ENCODE results near the gene PTPRN2.

The PTPRN2 gene

DNA sequence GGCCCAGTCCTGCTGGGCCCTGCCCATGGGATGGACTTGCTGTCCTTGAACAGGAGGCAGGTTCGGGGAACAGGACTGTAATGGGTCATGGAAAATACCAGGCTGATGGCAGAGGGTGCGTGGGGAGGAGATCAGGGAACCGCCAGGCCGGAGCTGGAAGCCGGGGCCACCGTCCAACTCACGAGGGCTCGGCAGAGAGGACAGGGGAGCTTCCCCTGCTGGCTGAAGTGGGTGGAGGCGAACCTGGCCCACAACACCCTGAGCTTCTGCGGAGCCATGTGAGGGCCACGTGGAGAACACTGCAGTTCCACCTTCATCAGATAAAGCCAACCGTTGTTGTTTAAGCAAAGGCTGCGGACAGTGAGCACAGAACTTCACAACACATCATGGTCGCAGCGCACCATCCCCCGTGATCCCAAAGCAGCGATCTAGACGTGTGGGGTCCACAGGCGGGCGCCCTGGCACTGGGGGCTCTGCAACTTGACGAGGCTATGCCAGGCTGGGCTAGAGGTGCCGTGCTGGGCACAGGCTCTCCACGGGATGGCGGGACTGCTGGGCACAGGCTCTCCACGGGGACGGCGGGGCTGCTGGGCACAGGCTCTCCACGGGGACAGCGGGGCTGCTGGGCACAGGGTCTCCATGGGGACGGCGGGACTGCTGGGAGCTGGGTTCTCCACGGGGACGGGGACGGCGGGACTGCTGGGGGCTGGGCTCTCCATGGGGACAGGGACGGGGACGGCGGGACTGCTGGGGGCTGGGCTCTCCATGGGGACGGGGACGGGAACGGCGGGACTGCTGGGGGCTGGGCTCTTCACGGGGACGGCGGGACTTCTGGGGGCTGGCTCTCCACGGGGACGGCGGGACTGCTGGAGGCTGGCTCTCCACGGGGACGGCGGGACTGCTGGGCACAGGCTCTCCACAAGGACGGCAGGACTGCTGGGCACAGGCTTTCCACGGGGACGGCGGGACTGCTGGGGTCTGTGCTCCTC lies 777.5 kb downstream of the PTPRN2 start:
- no peak for DNase-seq (ENCODE audit: low spot score)

GRCh38 chr7:157809154-157809862 lies 778.3 kb downstream of the PTPRN2 start:
- no peak for DNase-seq (ENCODE audit: low spot score)

DNA sequence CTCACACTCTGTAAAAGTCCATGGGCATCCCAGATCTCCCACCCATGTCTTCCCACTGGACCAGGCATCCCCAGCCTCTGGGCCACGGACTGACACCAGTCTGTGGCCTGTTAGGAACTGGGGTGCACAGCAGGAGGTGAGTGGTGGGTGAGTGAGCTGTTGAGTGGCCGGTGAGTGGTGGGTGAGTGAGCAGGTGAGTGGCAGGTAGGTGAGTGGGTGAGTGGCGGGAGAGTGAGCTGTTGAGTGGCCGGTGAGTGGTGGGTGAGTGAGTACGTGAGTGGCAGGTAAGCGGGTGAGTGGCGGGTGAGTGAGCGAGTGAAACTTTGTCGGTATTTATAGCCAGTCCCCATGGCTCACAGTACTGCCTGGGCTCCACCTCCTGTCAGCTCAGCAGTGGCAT lies 779.6 kb downstream of the PTPRN2 start:
- DNase-seq (ENCODE audit: low spot score), result no peak

- DNase-seq (ENCODE audit: low spot score), result no peak
Observed at GRCh38 chr7:157807510-157807909, 780.1 kb downstream of the PTPRN2 start.

GRCh38 chr7:157806711-157807110 lies 780.9 kb downstream of the PTPRN2 start:
- no peak for DNase-seq (ENCODE audit: low spot score)

- no peak for DNase-seq (ENCODE audit: low spot score)
Observed at GRCh38 chr7:157805713-157806112, 781.9 kb downstream of the PTPRN2 start.

DNA sequence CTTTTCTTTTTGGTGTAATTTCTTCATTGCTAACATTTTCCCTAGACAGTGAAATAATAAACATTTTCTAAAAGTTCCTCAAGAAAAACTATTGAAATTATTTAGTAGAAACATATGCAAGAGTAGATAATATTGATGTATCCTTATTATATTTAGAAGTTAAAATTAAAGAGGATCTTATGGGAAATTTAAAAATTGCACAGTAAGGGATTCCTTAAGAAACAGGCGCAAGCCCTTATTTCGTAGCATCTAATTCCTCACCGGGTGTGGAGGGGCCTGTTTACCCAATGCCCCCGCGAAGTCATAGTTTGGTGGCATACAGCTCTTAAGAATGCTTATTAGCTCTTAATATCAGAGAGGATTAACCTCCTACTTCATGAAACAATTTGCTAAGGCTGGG lies 783.7 kb downstream of the PTPRN2 start:
- DNase-seq (ENCODE audit: low spot score), result no peak

DNA sequence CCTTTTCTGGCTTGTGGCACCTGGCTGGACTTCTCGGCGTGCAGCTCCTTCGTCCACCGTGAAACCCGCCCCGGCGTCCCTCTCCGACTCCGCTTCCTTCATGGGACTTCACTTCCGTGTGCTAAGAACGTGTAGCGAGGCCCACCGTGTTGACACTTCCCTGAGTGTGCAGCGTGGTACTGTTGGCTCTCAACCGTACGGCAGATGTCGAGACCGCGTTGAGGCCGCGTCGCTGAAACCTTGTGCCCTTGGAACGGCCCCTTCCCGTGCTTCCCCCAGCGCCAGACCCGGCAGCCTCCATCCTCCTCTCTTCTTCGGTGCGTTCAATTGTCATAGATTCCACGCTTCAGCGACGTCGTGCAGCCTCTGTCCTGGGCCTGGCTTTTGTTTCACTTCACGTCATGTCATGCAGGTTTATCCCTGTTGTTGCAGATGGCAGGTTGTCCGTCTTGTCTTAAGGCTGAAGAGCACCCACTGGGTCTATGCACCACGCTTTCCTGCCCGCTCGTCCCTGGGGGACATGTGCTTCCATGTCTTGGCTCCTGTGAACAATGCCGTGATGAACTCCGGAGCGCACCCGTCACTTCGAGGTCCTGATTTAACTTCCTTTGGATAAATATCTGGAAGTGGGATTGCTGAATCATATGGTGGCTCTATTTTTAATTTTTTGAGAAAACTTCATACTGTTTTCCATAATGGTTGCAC lies 785.5 kb downstream of the PTPRN2 start:
- DNase-seq (ENCODE audit: low spot score), result no peak

GRCh38 chr7:157801113-157801512 lies 786.5 kb downstream of the PTPRN2 start:
- no peak for DNase-seq (ENCODE audit: low spot score)

- DNase-seq (ENCODE audit: low spot score), result no peak
Observed at GRCh38 chr7:157800281-157800680, 787.3 kb downstream of the PTPRN2 start.

DNA sequence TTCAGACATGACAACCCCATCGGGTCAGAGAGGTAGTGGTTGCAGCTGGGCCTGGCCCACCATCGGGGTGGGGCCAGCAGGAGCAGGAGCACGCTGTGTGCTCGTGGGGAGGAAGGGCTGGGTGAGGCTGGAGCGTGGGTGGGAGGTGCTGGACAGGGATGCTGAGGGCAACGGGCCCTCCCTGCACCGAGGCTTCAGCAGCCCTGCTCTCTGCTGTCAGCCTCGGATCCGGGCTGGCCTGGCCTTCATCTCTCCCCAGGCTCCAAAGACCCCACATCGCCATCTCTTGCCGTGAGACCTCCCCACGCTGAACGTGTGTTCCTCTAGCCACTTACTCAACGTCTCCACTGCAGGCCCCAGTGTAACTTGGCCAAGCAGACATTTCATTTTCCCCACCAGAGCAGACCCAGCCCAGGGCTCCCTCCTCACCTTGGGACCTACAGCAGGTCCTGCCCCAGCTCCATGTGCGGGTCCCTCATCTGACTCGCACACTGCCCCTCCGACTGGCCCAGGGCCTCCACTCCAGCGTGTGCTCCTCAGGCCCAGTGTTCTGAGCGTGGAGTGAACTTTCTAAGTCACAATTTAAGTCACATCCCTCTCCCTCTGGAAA lies 788.4 kb downstream of the PTPRN2 start:
- no peak for DNase-seq (ENCODE audit: low spot score)

- no peak for DNase-seq (ENCODE audit: low spot score)
Observed at GRCh38 chr7:157797361-157797760, 790.3 kb downstream of the PTPRN2 start.

GRCh38 chr7:157796846-157797245 lies 790.8 kb downstream of the PTPRN2 start:
- no peak for DNase-seq (ENCODE audit: low spot score)

DNA sequence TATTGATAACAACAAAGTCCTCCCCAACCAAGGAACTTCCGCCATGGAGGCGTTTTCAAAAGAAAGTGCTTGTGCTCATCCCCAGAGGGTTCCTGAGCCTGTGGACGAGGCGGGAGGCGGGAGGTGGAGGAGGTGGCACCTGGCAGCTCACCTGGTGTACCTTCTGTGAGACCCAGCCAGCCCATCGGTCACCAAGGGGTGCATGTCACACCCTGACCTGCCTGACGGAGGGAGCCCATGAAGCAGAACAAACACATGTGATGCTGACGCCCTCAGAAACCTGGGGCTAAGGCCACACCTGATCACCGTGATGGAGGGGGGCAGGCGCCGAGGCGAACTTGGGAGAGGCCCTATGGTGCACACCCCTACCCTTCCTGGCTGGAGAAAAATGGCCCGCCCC lies 792.0 kb downstream of the PTPRN2 start:
- DNase-seq (ENCODE audit: low spot score), result no peak

- DNase-seq (ENCODE audit: low spot score), result no peak
Observed at GRCh38 chr7:157795199-157795598, 792.4 kb downstream of the PTPRN2 start.

DNA sequence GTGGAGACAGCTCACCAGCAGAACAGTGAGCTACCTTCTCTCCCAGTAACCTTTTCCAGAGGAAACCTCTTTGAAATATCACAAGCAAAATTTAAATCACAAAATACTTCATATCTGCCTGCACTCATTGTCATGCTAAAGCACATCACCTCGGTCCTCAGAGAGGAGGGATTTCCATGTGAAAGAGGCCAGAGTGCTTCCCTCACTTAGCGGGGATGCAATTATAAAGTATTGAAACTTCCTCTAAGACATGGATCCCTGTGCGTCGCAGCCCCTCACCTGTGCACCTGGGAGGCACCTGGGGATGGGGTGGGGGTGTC lies 792.9 kb downstream of the PTPRN2 start:
- DNase-seq (ENCODE audit: low spot score), result no peak

DNA sequence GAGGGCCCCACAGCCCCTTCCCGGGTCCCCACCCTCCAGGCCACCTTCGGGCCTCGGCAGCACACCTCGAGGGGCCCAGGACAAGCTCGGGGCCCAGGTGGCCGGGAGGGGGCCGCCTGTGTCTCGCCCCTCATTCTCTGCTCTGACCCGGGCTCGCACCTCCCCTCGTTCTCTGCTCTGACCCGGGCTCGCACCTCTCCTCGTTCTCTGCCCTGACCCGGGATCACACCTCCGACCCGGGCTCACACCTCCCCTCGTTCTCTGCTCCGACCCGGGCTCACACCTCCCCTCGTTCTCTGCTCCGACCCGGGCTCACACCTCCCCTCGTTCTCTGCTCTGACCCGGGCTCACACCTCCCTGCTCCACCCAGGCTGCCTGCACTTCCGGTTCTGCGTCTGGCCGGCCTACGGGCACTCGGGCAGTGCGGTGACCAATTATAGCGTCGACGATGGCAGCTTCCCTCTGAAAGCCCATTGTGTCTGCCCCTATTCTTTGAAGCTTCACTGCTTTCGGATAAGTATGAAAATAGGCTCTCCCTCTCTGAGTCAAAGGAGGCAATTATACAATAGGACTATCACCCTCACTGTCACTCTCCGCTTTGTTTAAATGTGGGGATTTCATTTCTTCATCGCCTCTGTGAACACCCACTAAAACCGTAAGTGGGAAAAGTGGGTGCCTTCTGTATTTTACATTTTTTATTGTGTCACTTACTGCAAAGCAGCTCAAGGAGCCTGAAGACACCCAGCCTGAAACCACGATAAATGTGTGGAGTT lies 793.5 kb downstream of the PTPRN2 start:
- DNase-seq (ENCODE audit: low spot score), result no peak

- no peak for DNase-seq (ENCODE audit: low spot score)
Observed at GRCh38 chr7:157793087-157793353, 794.6 kb downstream of the PTPRN2 start.

GRCh38 chr7:157792241-157793086 lies 795.2 kb downstream of the PTPRN2 start:
- DNase-seq (ENCODE audit: low spot score), result no peak

GRCh38 chr7:157791666-157792065 lies 796.0 kb downstream of the PTPRN2 start:
- no peak for DNase-seq (ENCODE audit: low spot score)

GRCh38 chr7:157791261-157791660 lies 796.4 kb downstream of the PTPRN2 start:
- DNase-seq (ENCODE audit: low spot score), result no peak

Data from D341Med (cell line).